Measurements from ENCODE around the gene OR2A2.

Gene OR2A2

GRCh38 chr7:144142187-144142586 is 32.8 kb downstream of the OR2A2 start:
- no peak for ATAC-seq

GRCh38 chr7:144144426-144144825 is 35.0 kb downstream of the OR2A2 start:
- no peak for ATAC-seq

DNA sequence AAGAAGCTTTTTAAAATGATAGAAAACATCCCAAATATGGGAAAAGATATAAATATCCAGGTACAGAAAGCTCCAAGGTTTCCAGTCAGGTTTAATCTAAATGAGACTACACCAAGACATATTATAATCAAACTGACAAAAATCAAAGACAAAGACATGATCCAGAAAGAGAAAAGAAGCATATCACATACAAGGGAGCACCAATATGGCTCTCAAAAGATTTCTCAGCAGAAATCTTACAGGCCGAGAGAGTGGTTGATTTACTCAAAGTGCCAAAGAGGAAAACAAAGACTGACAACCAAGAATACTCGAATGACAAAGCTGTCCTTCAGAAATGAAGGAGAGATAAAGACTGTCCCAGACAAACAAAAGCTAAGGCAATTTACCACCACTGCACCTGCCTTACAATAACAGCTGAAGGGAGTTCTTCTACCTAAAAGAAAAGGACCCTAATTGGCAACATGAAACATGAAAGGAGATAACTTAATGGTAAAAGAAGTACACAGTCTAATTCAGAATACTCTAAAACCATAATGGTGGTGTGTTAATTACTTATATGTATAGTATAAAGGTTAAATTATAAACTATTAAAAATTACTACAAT is 38.9 kb downstream of the OR2A2 start:
- no peak for ATAC-seq

GRCh38 chr7:144158861-144159260 is 49.5 kb downstream of the OR2A2 start:
- no peak for ATAC-seq
